Caco-2 (cell line): ENCODE measurements around the gene ALDH3B1. TPM values are rescaled to one million over a fixed set of nuclear protein-coding genes. Genes with fewer than 3 reads are reported as not detected.
A peak's percentile ranks its signal among the peaks of the same experiment; 100 is the strongest.

Experiments
- BruUV-seq: library from RNA; stranded (reverse); fragments of 400-500 nt; replicated peaks from 2 replicates; lab custom pipeline; 2021; lab: Mats Ljungman, UMichigan
- CTCF ChIA-PET: fragments of 300-600 bp; sonication (Branson Sonifier 250); formaldehyde crosslinking; loops from one replicate; lab custom pipeline; 2022; ENCODE audit warnings: antibody characterized with exemption; lab: Charles Lee
- POLR2A ChIA-PET: fragments of 300-600 bp; sonication (Branson Sonifier 250); formaldehyde crosslinking; loops from one replicate; lab custom pipeline; 2022; ENCODE audit warnings: antibody characterized with exemption; lab: Charles Lee
- DNase-seq, 2 experiments: peaks; one replicate each; pipeline versions ENCODE4 v3.0.0 to v3.0.0-alpha.2; 2020 to 2022
- H3K27me3 ChIP-seq: replicated peaks from 2 replicates; pipeline ENCODE4 v1.6.0; 2011; ENCODE audit warnings: low read length; ENCODE audit not compliant: control insufficient read depth, insufficient read depth
- H3K36me3 ChIP-seq: 2 replicates; pipeline ENCODE4 v1.5.1; 2011; ENCODE audit warnings: low read length; ENCODE audit not compliant: control insufficient read depth, insufficient read depth
- H3K4me1 ChIP-seq: fragments of 250-450 bp; sonication (Bioruptor Pico); 2 replicates; pipeline ENCODE4 v1.5.1; 2020; ENCODE audit warnings: mild to moderate bottlenecking
- H3K4me3 ChIP-seq: 2 replicates; pipeline ENCODE4 v1.5.1; 2011; ENCODE audit warnings: low read depth, mild to moderate bottlenecking, control low read depth, low read length
- H3K9me3 ChIP-seq: fragments of 250-450 bp; sonication (Bioruptor Pico); 2 replicates; pipeline ENCODE4 v1.5.1; 2020; ENCODE audit warnings: mild to moderate bottlenecking, moderate library complexity
- H3K27ac Mint-ChIP-seq: one replicate; pipeline ENCODE4 v1.8.0; 2022; ENCODE audit warnings: mixed read lengths; ENCODE audit not compliant: unreplicated experiment
- H3K27me3 Mint-ChIP-seq: one replicate; pipeline ENCODE4 v1.8.0; 2022; ENCODE audit warnings: mixed read lengths; ENCODE audit not compliant: insufficient read depth, unreplicated experiment
- H3K36me3 Mint-ChIP-seq: one replicate; pipeline ENCODE4 v1.8.0; 2022; ENCODE audit warnings: mild to moderate bottlenecking, mixed read lengths; ENCODE audit not compliant: insufficient read depth, unreplicated experiment
- H3K4me1 Mint-ChIP-seq: one replicate; pipeline ENCODE4 v1.8.0; 2022; ENCODE audit warnings: low read depth, mixed read lengths; ENCODE audit not compliant: unreplicated experiment
- H3K4me3 Mint-ChIP-seq: one replicate; pipeline ENCODE4 v1.8.0; 2022; ENCODE audit warnings: mild to moderate bottlenecking, moderate library complexity, mixed read lengths; ENCODE audit not compliant: unreplicated experiment
- H3K9me3 Mint-ChIP-seq: one replicate; pipeline ENCODE4 v1.8.0; 2022; ENCODE audit warnings: mixed read lengths; ENCODE audit not compliant: unreplicated experiment
- intact Hi-C: fragments of 100-400 bp; cut with micrococcal nuclease; formaldehyde crosslinking; loops from one replicate; pipeline ENCODE4 v1.10.0; 2022; ENCODE audit not compliant: unreplicated experiment
- total RNA-seq: library from RNA; stranded (reverse); gene quantifications from 2 replicates; pipeline ENCODE4 v1.2.3, GENCODE V29; 2022
- TF ChIP-seq, protein P1 (sequence below), 2 experiments: fragments of 200-600 bp in 1 of 2; IDR thresholded peaks; 1 replicate in 1 of 2; 2 replicates in 1 of 2; pipeline versions ENCODE4 v1.5.1 to v1.8.0; 2011 to 2022; ENCODE audit warnings: antibody characterized with exemption in 1 of 2, control low read depth in 1 of 2, inconsistent platforms in 1 of 2, low read depth in 1 of 2, low read length in 1 of 2, mild to moderate bottlenecking in 1 of 2, moderate library complexity in 1 of 2; ENCODE audit not compliant: insufficient read depth in 1 of 2, severe bottlenecking in 1 of 2, unreplicated experiment in 1 of 2

Gene ALDH3B1
- total RNA-seq, 1 experiment from 2014 or later, result 8.2 TPM

DNA sequence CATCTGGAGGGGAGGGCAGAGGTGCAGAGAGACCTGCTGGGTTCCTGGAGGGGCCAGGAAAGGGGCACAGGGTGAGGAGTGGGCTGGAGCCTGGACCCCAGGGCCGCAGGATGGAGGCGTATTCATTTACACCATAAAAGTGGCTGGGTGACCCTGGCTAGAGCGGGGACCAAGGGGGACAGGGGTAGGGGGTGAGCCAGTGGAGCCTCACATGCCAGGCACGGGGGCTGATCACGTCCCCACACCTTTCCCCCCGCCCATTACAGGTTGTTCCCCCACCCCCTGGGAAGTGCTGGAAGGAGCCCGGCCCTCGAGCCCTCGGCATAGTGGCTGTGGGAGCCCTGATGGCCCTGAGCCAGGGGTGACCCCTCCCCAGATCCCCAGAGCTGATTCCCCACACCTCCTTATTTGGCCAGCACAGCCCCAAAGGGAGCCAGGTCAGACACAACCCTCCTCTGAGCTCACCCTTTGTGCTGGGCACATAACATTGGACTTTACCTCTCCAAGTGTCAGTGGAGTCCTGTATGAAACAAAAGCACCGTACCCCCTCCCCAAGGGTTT, 29.5 kb downstream of the ALDH3B1 start:
- ChIA-PET POLR2A (no interaction called here), CTCF (no interaction called here)
- no TSS peak for BruUV-seq
- H3K4me1 Mint-ChIP-seq, result peaks cover 22% of the 10 kb centered on the region
- TF ChIP-seq, protein P1, sequence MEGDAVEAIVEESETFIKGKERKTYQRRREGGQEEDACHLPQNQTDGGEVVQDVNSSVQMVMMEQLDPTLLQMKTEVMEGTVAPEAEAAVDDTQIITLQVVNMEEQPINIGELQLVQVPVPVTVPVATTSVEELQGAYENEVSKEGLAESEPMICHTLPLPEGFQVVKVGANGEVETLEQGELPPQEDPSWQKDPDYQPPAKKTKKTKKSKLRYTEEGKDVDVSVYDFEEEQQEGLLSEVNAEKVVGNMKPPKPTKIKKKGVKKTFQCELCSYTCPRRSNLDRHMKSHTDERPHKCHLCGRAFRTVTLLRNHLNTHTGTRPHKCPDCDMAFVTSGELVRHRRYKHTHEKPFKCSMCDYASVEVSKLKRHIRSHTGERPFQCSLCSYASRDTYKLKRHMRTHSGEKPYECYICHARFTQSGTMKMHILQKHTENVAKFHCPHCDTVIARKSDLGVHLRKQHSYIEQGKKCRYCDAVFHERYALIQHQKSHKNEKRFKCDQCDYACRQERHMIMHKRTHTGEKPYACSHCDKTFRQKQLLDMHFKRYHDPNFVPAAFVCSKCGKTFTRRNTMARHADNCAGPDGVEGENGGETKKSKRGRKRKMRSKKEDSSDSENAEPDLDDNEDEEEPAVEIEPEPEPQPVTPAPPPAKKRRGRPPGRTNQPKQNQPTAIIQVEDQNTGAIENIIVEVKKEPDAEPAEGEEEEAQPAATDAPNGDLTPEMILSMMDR (IDR thresholded peaks at IDR 0.05; ENCODE audit: insufficient read depth in 1 of 2, low read depth in 1 of 2, low read length in 1 of 2, severe bottlenecking in 1 of 2, unreplicated experiment in 1 of 2), result no peak
- no peaks in the 10 kb centered on the region for H3K36me3 ChIP-seq
- no peak for DNase-seq
- H3K4me3 Mint-ChIP-seq, result no peak overlapping the region
- no peaks in the 10 kb centered on the region for H3K9me3 ChIP-seq
- no peaks in the 10 kb centered on the region for H3K27me3 ChIP-seq
- peaks cover 39% of the 10 kb centered on the region for H3K4me1 ChIP-seq
- peak overlapping the region; percentile 72 for H3K27ac Mint-ChIP-seq
- no peaks in the 10 kb centered on the region for H3K27me3 Mint-ChIP-seq
- no peak overlapping the region for H3K4me3 ChIP-seq
- H3K9me3 Mint-ChIP-seq, result no peaks in the 10 kb centered on the region
- peaks cover 46% of the 10 kb centered on the region for H3K36me3 Mint-ChIP-seq
- intact Hi-C loops, result no loop called here

DNA sequence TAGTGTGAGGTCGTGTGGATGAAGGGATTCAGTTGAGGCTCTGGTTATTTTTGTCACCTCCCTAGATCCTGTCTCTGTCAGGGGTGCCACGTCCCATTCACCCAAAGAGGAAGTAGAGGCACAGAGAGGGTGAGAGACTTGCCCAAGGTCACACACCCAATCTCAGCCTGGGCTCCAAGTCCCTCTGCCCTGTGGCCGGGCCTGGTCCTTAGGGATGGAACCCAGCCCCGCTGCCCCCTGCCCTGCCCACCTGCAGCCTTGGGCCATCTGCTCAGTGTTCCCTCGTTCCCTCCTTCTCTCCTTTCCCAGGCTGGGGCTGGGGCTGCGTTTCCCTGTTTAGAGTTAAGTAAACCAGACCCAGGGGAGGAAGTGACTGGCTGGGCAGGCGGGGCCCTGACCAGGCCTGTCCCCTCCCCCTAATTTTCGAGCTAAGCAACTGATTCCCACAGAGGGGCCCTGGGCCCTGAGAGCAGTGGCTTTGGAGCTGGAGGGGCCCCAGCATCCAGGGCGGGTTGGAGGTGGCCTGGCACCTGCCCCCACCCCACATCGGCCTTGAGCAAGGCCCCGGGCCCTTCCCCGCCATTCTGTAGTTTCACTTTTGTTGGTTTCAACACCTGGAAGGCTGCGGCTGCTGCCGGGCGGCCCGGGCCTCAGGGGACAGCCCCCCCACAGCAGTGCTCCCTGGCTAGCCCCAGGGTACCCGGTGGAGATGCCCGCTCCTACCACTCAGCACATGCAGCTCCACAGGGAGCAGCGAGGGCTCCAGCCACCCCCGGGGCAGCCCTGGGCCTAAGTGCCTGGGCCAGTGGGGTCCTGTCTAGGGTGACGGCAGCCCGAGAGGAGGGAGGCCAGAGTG, 30.2 kb downstream of the ALDH3B1 start:
- H3K4me3 Mint-ChIP-seq, result no peak overlapping the region
- Histone ChIP-seq H3K4me3 (no peak overlapping the region), H3K27me3 (no peaks in the 10 kb centered on the region), H3K36me3 (no peaks in the 10 kb centered on the region), H3K4me1 (peaks cover 39% of the 10 kb centered on the region), H3K9me3 (no peaks in the 10 kb centered on the region)
- H3K9me3 Mint-ChIP-seq, result no peaks in the 10 kb centered on the region
- intact Hi-C loops, result no loop called here
- H3K4me1 Mint-ChIP-seq, result peaks cover 22% of the 10 kb centered on the region
- CTCF ChIA-PET, result no interaction called here
- peak; percentile 68 to 76 for DNase-seq
- no TSS peak for BruUV-seq
- peak overlapping the region; percentile 72 for H3K27ac Mint-ChIP-seq
- POLR2A ChIA-PET, result no interaction called here
- no peaks in the 10 kb centered on the region for H3K27me3 Mint-ChIP-seq
- H3K36me3 Mint-ChIP-seq, result peaks cover 38% of the 10 kb centered on the region
- TF ChIP-seq, protein P1 (IDR thresholded peaks at IDR 0.05; ENCODE audit: insufficient read depth in 1 of 2, low read depth in 1 of 2, low read length in 1 of 2, severe bottlenecking in 1 of 2, unreplicated experiment in 1 of 2), result no peak

DNA sequence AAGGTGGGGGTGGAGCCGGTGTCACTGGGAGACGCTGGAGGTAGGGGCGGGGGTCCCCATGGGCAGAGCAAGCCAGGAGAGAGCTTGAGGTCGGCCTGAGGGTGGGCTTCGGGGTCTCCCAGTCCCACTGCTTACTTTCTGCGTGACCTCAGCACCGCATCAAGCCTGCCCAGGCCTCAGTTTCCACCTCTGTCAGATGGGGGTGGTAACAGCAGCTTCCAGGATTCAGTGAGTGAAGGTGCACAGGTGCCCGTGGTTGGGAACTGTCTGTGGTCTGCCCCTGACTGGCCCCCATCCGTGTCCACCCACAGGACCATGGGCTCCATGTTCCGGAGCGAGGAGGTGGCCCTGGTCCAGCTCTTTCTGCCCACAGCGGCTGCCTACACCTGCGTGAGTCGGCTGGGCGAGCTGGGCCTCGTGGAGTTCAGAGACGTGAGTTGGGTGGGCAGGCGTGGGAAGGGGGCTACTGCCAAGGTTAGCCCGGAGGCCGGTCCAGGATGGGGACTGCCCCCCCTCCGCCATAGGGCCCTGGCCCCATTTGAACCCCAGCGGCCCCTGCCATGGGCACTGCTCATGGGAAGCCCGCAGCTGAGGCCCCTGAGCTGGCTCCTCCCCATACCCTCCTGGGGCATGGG, 30.9 kb downstream of the ALDH3B1 start:
- ChIA-PET CTCF (no interaction called here), POLR2A (no interaction called here)
- Mint-ChIP-seq H3K36me3 (peaks cover 31% of the 10 kb centered on the region), H3K4me1 (peaks cover 22% of the 10 kb centered on the region), H3K9me3 (no peaks in the 10 kb centered on the region), H3K27me3 (no peaks in the 10 kb centered on the region), H3K4me3 (no peak overlapping the region), H3K27ac (peak overlapping the region; percentile 72)
- intact Hi-C loops, result no loop called here
- Histone ChIP-seq H3K27me3 (no peaks in the 10 kb centered on the region), H3K9me3 (no peaks in the 10 kb centered on the region), H3K36me3 (no peaks in the 10 kb centered on the region), H3K4me3 (no peak overlapping the region), H3K4me1 (peaks cover 39% of the 10 kb centered on the region)
- TF ChIP-seq, protein P1 (IDR thresholded peaks at IDR 0.05; ENCODE audit: insufficient read depth in 1 of 2, low read depth in 1 of 2, low read length in 1 of 2, severe bottlenecking in 1 of 2, unreplicated experiment in 1 of 2), result no peak
- DNase-seq, result no peak
- no TSS peak for BruUV-seq
